ENCODE data around the gene FER.

The FER gene

GRCh38 chr5:109225716-109226625 is 478.3 kb downstream of the FER start:
- DNase-seq (ENCODE audit: low read depth): no peak
- TF ChIP-seq CTCF (IDR thresholded peaks at IDR 0.05; ENCODE audit: insufficient read depth, low read depth, low read length, missing control alignments): no peak
- H3K4me3 ChIP-seq (ENCODE audit: low read length): no peak overlapping the region

- no peak for TF ChIP-seq CTCF (IDR thresholded peaks at IDR 0.05; ENCODE audit: insufficient read depth, low read depth, low read length, missing control alignments)
- no peak for DNase-seq (ENCODE audit: low read depth)
- no peak overlapping the region for H3K4me3 ChIP-seq (ENCODE audit: low read length)
Observed at GRCh38 chr5:109230369-109230768, 482.7 kb downstream of the FER start.

GRCh38 chr5:109231331-109231730 is 483.6 kb downstream of the FER start:
- no peak for DNase-seq (ENCODE audit: low read depth)
- TF ChIP-seq CTCF (IDR thresholded peaks at IDR 0.05; ENCODE audit: insufficient read depth, low read depth, low read length, missing control alignments): no peak
- no peak overlapping the region for H3K4me3 ChIP-seq (ENCODE audit: low read length)

GRCh38 chr5:109234381-109234780 is 486.7 kb downstream of the FER start:
- no peak overlapping the region for H3K4me3 ChIP-seq (ENCODE audit: low read length)
- TF ChIP-seq CTCF (IDR thresholded peaks at IDR 0.05; ENCODE audit: insufficient read depth, low read depth, low read length, missing control alignments): no peak
- no peak for DNase-seq (ENCODE audit: low read depth)

GRCh38 chr5:109239456-109239855 is 491.8 kb downstream of the FER start:
- no peak overlapping the region for H3K4me3 ChIP-seq (ENCODE audit: low read length)
- DNase-seq (ENCODE audit: low read depth): no peak
- TF ChIP-seq CTCF (IDR thresholded peaks at IDR 0.05; ENCODE audit: insufficient read depth, low read depth, low read length, missing control alignments): no peak

GRCh38 chr5:109242518-109242917 is 494.8 kb downstream of the FER start:
- H3K4me3 ChIP-seq (ENCODE audit: low read length): no peak overlapping the region
- DNase-seq (ENCODE audit: low read depth): no peak
- no peak for TF ChIP-seq CTCF (IDR thresholded peaks at IDR 0.05; ENCODE audit: insufficient read depth, low read depth, low read length, missing control alignments)

- H3K4me3 ChIP-seq (ENCODE audit: low read length): no peak overlapping the region
- DNase-seq (ENCODE audit: low read depth): no peak
- no peak for TF ChIP-seq CTCF (IDR thresholded peaks at IDR 0.05; ENCODE audit: insufficient read depth, low read depth, low read length, missing control alignments)
Observed at GRCh38 chr5:109246395-109246794, 498.7 kb downstream of the FER start.

Data from epithelial cell of esophagus (primary cell).